Heart left ventricle (tissue), 16 donors: Measurements from ENCODE around the gene ADGRG7. TPM values are rescaled to one million over a fixed set of nuclear protein-coding genes. Genes with fewer than 3 reads are reported as not detected.
"Not testable (repeated sequence)": the region's sequence is repeated elsewhere in the genome, so short reads cannot be mapped to it uniquely, and the experiment has no call there.

Experiments
- ATAC-seq, 4 donors: fragments of 200-7000 bp; cut with Tn5 transposase; one replicate each; pipeline ENCODE4 v1.9.1; 2020 to 2022; ENCODE audit warnings: moderate library complexity in 4 of 4, mild to moderate bottlenecking in 3 of 4, moderate number of reproducible peaks in 1 of 4
- DNase-seq, 5 donors: peaks; one replicate each; pipeline ENCODE4 v3.0.0-alpha.2; 2020
- H3K27ac ChIP-seq, 12 donors: fragments of 200-600 bp; sonication (generic) in 4 of 12; one replicate each; pipeline versions ENCODE4 v1.5.0 to v1.8.0; 2016 to 2022; ENCODE audit warnings: mild to moderate bottlenecking in 2 of 12
- H3K27me3 ChIP-seq, 9 donors: fragments of 200-600 bp; sonication (generic) in 2 of 9; one replicate each; pipeline versions ENCODE4 v1.5.1 to v1.8.0; 2016 to 2022; ENCODE audit warnings: mild to moderate bottlenecking in 3 of 9
- H3K36me3 ChIP-seq, 9 donors: fragments of 200-600 bp; sonication (generic) in 2 of 9; one replicate each; pipeline versions ENCODE4 v1.5.0 to v1.8.0; 2018 to 2022; ENCODE audit warnings: mild to moderate bottlenecking in 2 of 9
- H3K4me1 ChIP-seq, 12 donors: fragments of 200-600 bp; sonication (generic) in 4 of 12; one replicate each; pipeline versions ENCODE4 v1.5.0 to v1.8.0; 2016 to 2022; ENCODE audit warnings: mild to moderate bottlenecking in 3 of 12
- H3K4me3 ChIP-seq, 12 donors: fragments of 200-600 bp; sonication (generic) in 4 of 12; one replicate each; pipeline versions ENCODE4 v1.5.0 to v1.8.0; 2017 to 2022; ENCODE audit warnings: mild to moderate bottlenecking in 9 of 12, moderate library complexity in 4 of 12
- H3K9me3 ChIP-seq, 12 donors: fragments of 200-600 bp; sonication (generic) in 4 of 12; one replicate each; pipeline versions ENCODE4 v1.5.0 to v1.8.0; 2016 to 2022; ENCODE audit warnings: mild to moderate bottlenecking in 1 of 12
- POLR2A ChIP-seq, 2 donors: fragments of 450-650 bp; IDR thresholded peaks; one replicate each; pipeline ENCODE4 v1.6.1; 2017; ENCODE audit warnings: antibody characterized with exemption in 2 of 2, mild to moderate bottlenecking in 2 of 2, moderate library complexity in 2 of 2
- WGBS, 4 donors: extraction: QIAGEN DNeasy Blood & Tissue Kit in 2 of 4; methylation state at CpG; one replicate each; pipeline versions ENCODE4 v1.1.5 to v1.1.7; 2013 to 2018; 5-methylcytosine and 5-hydroxymethylcytosine counted together
- intact Hi-C, 10 donors: fragments of 100-400 bp; cut with DNase I; formaldehyde crosslinking; loops; one replicate each; pipeline versions ENCODE4 v1.11.1 to v1.14.2; 2022
- polyA plus RNA-seq, 2 donors: library from polyadenylated mRNA; stranded (reverse); fragments of 200-250 nt; gene quantifications; one replicate each; pipeline ENCODE4 v1.2.3, GENCODE V29; 2013
- total RNA-seq, 9 donors: library from RNA; depleted of rRNA in 2 of 9; stranded (reverse); fragments of >200 nt in 2 of 9; fragmentation: NEBNext Ultra II Directional in 3 of 9; extraction: Animal tissue kit (Norgen Biotek cat#: 25700) in 3 of 9; gene quantifications; one replicate each; pipeline versions ENCODE4 v1.1.0 to v1.2.4, GENCODE V29; 2016 to 2023
- TF ChIP-seq, protein P1 (sequence below), 12 donors: fragments of 200-600 bp; sonication (generic) in 4 of 12; IDR thresholded peaks; one replicate each; pipeline versions ENCODE4 v1.5.0 to v1.8.0; 2018 to 2022; ENCODE audit warnings: antibody characterized with exemption in 12 of 12, mild to moderate bottlenecking in 5 of 12
- donor health status: ischemic (EF 13 %, LVEDD 7.1; RV severe dilation, severe dysfunction).
- donor health status: healthy with polysubstance abuse.
- donor health status: DM: no; HTN: yes; CAD: no.
- donor health status: DM: no; HTN: no; CAD: no.
- donor health status: ischemic (EF 25% LVEDD 6.9; RV normal size, moderate dysfunction).
- donor health status: ischemic (EF 25% LVEDD 5.7; RV mildly dilated, moderate dysfunction).
- donor health status: healthy.
- donor health status: DM: yes; HTN: yes; CAD: no.
- donor health status: ischemic (EF 35%, LVEDD 5.7; RV mildly dilated, moderate dysfunction).
- donor health status: nonischemic (EF 11% LVEDD 7.7; RV severe dilation, severe dysfunction).
- donor health status: DM: yes; HTN: yes; CAD: no.
- donor health status: PGD.
- donor health status: ischemic (EF 29% LVEDD 5.4; RV normal size, mild dysfunction).
- donor health status: nonischemic (EF 23%, LVEDD 6.1; RV moderate dilation, normal function).

Gene ADGRG7
- total and polyA plus RNA-seq, 11 donors: 0.23 TPM; not detected in 10

DNA sequence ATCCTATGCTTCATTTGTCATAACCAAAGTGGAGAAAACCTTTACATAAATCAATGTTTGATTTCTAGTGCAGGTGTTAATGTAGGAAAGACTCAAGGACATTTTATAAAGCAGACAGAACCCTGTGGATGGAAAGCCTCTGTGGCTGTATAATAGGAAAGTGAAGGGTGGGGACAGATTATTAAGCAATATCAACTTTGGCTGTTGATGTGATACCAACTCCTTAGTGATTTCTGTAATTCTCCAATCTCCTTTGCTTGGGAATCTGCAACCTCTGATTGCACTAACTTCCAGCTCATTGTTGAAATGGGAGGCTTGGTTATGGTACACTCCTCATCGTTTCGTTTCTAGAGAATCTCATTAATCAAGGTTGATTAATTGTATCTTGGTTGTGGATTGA, 29.3 kb upstream of the ADGRG7 start:
- DNase-seq: no peak
- intact Hi-C loops: no loop called here
- Histone ChIP-seq H3K27ac (no peak overlapping the region), H3K4me3 (no peak overlapping the region), H3K36me3 (no peaks in the 10 kb centered on the region), H3K9me3 (no peaks in the 10 kb centered on the region), H3K27me3 (no peaks in the 10 kb centered on the region), H3K4me1 (no peaks in the 10 kb centered on the region)
- no peak for TF ChIP-seq POLR2A (IDR thresholded peaks at IDR 0.05)
- TF ChIP-seq, protein P1, sequence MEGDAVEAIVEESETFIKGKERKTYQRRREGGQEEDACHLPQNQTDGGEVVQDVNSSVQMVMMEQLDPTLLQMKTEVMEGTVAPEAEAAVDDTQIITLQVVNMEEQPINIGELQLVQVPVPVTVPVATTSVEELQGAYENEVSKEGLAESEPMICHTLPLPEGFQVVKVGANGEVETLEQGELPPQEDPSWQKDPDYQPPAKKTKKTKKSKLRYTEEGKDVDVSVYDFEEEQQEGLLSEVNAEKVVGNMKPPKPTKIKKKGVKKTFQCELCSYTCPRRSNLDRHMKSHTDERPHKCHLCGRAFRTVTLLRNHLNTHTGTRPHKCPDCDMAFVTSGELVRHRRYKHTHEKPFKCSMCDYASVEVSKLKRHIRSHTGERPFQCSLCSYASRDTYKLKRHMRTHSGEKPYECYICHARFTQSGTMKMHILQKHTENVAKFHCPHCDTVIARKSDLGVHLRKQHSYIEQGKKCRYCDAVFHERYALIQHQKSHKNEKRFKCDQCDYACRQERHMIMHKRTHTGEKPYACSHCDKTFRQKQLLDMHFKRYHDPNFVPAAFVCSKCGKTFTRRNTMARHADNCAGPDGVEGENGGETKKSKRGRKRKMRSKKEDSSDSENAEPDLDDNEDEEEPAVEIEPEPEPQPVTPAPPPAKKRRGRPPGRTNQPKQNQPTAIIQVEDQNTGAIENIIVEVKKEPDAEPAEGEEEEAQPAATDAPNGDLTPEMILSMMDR (IDR thresholded peaks at IDR 0.05): no peak
- 31 to 55% (median 51%) methylated on average over 2 of the region's 2 CpGs for WGBS, 4 donors
- ATAC-seq: no peak

DNA sequence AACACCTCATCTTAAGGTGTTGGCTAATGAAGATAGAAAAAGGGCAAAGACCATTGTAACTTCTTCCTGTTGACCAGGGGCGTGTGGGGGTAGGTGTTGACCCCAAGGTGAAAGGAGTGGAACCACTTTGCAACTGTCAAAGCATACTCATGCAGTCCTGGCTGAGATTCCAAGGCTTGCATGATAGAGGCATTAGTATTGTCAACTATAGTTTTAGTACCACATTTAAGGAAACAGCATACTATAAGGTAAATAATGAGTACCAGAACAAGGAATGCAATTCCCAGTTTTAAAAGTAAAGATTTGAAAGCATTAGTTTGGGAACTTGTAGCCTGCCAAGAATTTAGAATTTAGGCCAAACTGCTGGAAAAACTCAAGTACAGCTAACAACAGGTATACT, 27.8 kb upstream of the ADGRG7 start:
- Histone ChIP-seq H3K9me3 (no peaks in the 10 kb centered on the region), H3K4me3 (no peak overlapping the region), H3K36me3 (no peaks in the 10 kb centered on the region), H3K27ac (no peak overlapping the region), H3K4me1 (no peaks in the 10 kb centered on the region), H3K27me3 (no peaks in the 10 kb centered on the region)
- no peak for TF ChIP-seq POLR2A (IDR thresholded peaks at IDR 0.05)
- TF ChIP-seq, protein P1 (IDR thresholded peaks at IDR 0.05): no peak
- ATAC-seq (no peak), DNase-seq (no peak)
- WGBS, 4 donors: 70 to 89% (median 75%) methylated on average over 1 of the region's 1 CpG
- intact Hi-C loops: no loop called here

DNA sequence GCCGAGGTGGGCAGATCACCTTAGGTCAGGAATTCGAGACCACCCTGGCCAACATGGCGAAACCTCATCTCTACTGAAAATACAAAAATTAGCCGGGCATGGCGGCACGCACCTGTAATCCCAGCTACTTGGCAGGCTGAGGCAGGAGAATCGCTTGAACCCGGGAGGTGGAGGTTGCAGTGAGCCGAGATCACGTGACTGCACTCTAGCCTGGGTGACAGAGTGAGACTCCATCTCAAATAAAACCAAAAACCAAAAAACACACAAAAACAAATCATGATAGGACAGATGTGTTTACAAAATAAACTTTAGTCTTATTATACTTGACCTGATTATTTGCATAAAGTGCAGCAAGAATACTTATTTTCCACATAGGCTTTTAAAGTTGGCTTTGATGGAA, 27.2 kb upstream of the ADGRG7 start:
- H3K27me3 ChIP-seq, H3K9me3 ChIP-seq, DNase-seq, H3K4me1 ChIP-seq, intact Hi-C loops, H3K27ac ChIP-seq, H3K4me3 ChIP-seq, H3K36me3 ChIP-seq, ATAC-seq: not testable (repeated sequence)
- 93 to 95% (median 94%) methylated on average over 10 of the region's 10 CpGs for WGBS, 4 donors

DNA sequence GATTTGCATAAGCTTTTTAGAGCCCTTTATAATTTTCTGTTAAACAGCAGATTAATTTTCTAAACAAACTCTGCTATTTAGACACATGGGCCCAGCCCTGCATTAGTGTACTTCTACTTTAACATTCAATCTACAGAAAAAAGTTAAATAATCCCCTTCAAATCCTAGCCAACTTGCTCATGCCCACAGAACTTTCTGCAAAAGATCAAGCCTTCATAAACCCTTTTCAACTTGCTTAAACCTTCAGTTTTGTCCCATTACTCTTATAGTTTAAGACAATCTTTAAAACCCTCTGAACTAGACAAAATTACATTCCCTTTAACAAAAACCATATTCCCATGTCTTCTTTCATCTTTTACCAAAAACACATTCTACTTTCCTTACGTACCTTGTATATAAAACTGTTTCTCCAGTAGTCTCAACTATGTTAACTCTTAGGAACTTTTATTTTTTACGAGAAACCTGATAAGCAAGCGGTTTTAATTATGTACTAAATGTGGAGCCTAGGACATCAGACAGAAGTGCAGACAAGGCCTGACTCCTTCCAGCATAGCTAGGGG, 25.2 kb upstream of the ADGRG7 start:
- no peak overlapping the region for H3K27ac ChIP-seq
- H3K27me3 ChIP-seq: no peaks in the 10 kb centered on the region
- H3K9me3 ChIP-seq: no peaks in the 10 kb centered on the region
- H3K4me1 ChIP-seq: no peaks in the 10 kb centered on the region
- intact Hi-C loops: no loop called here
- H3K36me3 ChIP-seq: no peaks in the 10 kb centered on the region
- H3K4me3 ChIP-seq: no peak overlapping the region
- DNase-seq (no peak), ATAC-seq (no peak)
- TF ChIP-seq, protein P1 (IDR thresholded peaks at IDR 0.05): no peak
- TF ChIP-seq POLR2A (IDR thresholded peaks at IDR 0.05): no peak
- 90 to 94% (median 92%) methylated on average over 3 of the region's 3 CpGs for WGBS, 4 donors

DNA sequence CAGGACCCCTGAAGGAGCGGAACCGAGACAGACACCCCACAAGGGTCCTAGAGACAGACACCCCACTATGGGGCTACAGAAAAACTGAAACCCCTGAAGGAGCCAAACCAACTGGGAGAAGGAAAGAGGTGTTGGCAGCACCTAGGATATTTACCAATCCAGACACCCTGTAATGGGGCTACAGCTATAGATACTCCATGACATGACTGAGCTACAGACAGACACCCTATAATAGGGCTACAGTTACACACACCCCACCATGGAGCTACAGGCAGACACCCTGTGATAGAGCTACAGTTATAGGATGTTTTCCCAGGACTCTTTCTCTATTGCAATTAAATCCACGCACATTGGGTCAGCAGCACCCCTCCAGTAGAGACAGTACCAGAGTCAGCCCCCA, 22.6 kb upstream of the ADGRG7 start:
- Histone ChIP-seq H3K27me3 (no peaks in the 10 kb centered on the region), H3K9me3 (no peaks in the 10 kb centered on the region), H3K27ac (no peak overlapping the region), H3K4me3 (no peak overlapping the region), H3K36me3 (no peaks in the 10 kb centered on the region), H3K4me1 (peaks cover 0 to 4% (median 0%) of the 10 kb centered on the region in 12 donors)
- TF ChIP-seq POLR2A (IDR thresholded peaks at IDR 0.05): no peak
- TF ChIP-seq, protein P1 (IDR thresholded peaks at IDR 0.05): no peak
- DNase-seq (no peak), ATAC-seq (no peak)
- intact Hi-C loops: loop anchor here in 2 of 10 donors (5.0 kb wide), 2 partner anchors 270 to 755 kb away; no protein-coding TSS in a partner anchor
- 79 to 100% (median 96%) methylated on average over 3 of the region's 3 CpGs for WGBS, 4 donors
